HepG2 (cell line): ENCODE measurements around the gene DENND10. TPM values are rescaled to one million over a fixed set of nuclear protein-coding genes. Genes with fewer than 3 reads are reported as not detected.

Experiments used
- CREB1 ChIP-seq, 2 experiments: fragments of 450-650 bp in 1 of 2; IDR thresholded peaks; 2 replicates each; pipeline ENCODE4 v1.6.1; 2016 to 2017; ENCODE audit warnings: control low read depth in 1 of 2, mild to moderate bottlenecking in 1 of 2, missing compliant biosample characterization in 1 of 2, missing genetic modification characterization in 1 of 2
- KLF15 ChIP-seq: sonication (generic); formaldehyde crosslinking; IDR thresholded peaks from 2 replicates; pipeline ENCODE4 v1.8.1; 2023; ENCODE audit warnings: borderline replicate concordance, mild to moderate bottlenecking, inconsistent platforms, missing genetic modification reagents, mixed read lengths
- SIN3A ChIP-seq: IDR thresholded peaks from 2 replicates; pipeline ENCODE4 v1.6.1; 2011; ENCODE audit warnings: low read depth, mild to moderate bottlenecking, control low read depth, low read length, borderline replicate concordance
- SP1 ChIP-seq, 2 experiments: fragments of 450-650 bp in 1 of 2; sonication (generic) in 1 of 2; formaldehyde crosslinking in 1 of 2; IDR thresholded peaks; 2 replicates each; pipeline versions ENCODE4 v1.4.0 to v1.6.1; 2016 to 2020; ENCODE audit warnings: missing genetic modification reagents in 1 of 2
- SUZ12 ChIP-seq: fragments of 150-350 bp; IDR thresholded peaks from 2 replicates; pipeline ENCODE4 v1.6.1; 2014; ENCODE audit warnings: low read depth, low read length
- TBX2 ChIP-seq: sonication (generic); formaldehyde crosslinking; IDR thresholded peaks from 2 replicates; pipeline ENCODE4 v1.5.0; 2020; ENCODE audit warnings: missing genetic modification reagents, mild to moderate bottlenecking, borderline replicate concordance
- TOE1 ChIP-seq: sonication (generic); formaldehyde crosslinking; IDR thresholded peaks from 2 replicates; pipeline ENCODE4 v1.4.0; 2020; ENCODE audit warnings: mild to moderate bottlenecking, missing genetic modification reagents
- ZNF3 ChIP-seq: IDR thresholded peaks from 2 replicates; pipeline ENCODE4 v1.7.0; 2017; ENCODE audit warnings: inconsistent platforms
- ZNF317 ChIP-seq: sonication (generic); formaldehyde crosslinking; IDR thresholded peaks from 2 replicates; pipeline ENCODE4 v1.5.0; 2020; ENCODE audit warnings: mild to moderate bottlenecking, missing genetic modification reagents
- ZNF432 ChIP-seq: sonication (generic); formaldehyde crosslinking; IDR thresholded peaks from 2 replicates; pipeline ENCODE4 v1.5.0; 2020; ENCODE audit warnings: missing genetic modification reagents, mild to moderate bottlenecking, borderline replicate concordance
- ZNF850 ChIP-seq: sonication (generic); formaldehyde crosslinking; conservative IDR thresholded peaks from 2 replicates; pipeline ENCODE4 v1.9.0; 2021; ENCODE audit warnings: mild to moderate bottlenecking, missing genetic modification reagents
- ZSCAN20 ChIP-seq: sonication (generic); formaldehyde crosslinking; IDR thresholded peaks from 2 replicates; pipeline ENCODE4 v1.4.0; 2020; ENCODE audit warnings: missing genetic modification reagents, mild to moderate bottlenecking, borderline replicate concordance
- polyA plus RNA-seq, 8 experiments: library from polyadenylated mRNA; depleted of rRNA in 3 of 8; stranded (reverse) in 7 of 8; unstranded in 1 of 8; fragments of >200 nt; fragmentation: Illumina TruSeq in 4 of 8; extraction: Trizol in 4 of 8; gene quantifications; 2 replicates each; pipeline versions ENCODE4 v1.2.1 to v1.2.3, GENCODE V29; 2011 to 2016; ENCODE audit warnings: low read depth in 4 of 8, missing spikeins in 1 of 8, mixed read lengths in 1 of 8; ENCODE audit not compliant: insufficient read depth in 1 of 8
- total RNA-seq, 5 experiments: library from RNA; depleted of rRNA; stranded (reverse); fragments of >200 nt; fragmentation: Illumina TruSeq; extraction: Trizol; gene quantifications; 2 replicates each; pipeline ENCODE4 v1.2.3, GENCODE V29; 2016; ENCODE audit warnings: low read depth in 1 of 5
- TF ChIP-seq, protein P1 (sequence below): sonication (generic); formaldehyde crosslinking; conservative IDR thresholded peaks from 2 replicates; pipeline ENCODE4 v1.5.0; 2020; ENCODE audit warnings: missing genetic modification reagents
- TF ChIP-seq, protein P2 (sequence below): sonication (generic); formaldehyde crosslinking; IDR thresholded peaks from 2 replicates; pipeline ENCODE4 v1.4.0; 2020; ENCODE audit warnings: missing genetic modification reagents
- TF ChIP-seq, protein P3 (sequence below): IDR thresholded peaks from 2 replicates; pipeline ENCODE4 v1.6.1; 2012; ENCODE audit warnings: low read length, improper control_type of control experiment
- TF ChIP-seq, protein P4 (sequence below): sonication (generic); formaldehyde crosslinking; IDR thresholded peaks from 2 replicates; pipeline ENCODE4 v1.4.0; 2020; ENCODE audit warnings: missing genetic modification reagents

DENND10 gene
- total and polyA plus RNA-seq, 2 of the 13 experiments (the other 11 are each of a cell fraction or from before 2014, with no cell fraction given) = 43.7 to 78.8 TPM

DNA sequence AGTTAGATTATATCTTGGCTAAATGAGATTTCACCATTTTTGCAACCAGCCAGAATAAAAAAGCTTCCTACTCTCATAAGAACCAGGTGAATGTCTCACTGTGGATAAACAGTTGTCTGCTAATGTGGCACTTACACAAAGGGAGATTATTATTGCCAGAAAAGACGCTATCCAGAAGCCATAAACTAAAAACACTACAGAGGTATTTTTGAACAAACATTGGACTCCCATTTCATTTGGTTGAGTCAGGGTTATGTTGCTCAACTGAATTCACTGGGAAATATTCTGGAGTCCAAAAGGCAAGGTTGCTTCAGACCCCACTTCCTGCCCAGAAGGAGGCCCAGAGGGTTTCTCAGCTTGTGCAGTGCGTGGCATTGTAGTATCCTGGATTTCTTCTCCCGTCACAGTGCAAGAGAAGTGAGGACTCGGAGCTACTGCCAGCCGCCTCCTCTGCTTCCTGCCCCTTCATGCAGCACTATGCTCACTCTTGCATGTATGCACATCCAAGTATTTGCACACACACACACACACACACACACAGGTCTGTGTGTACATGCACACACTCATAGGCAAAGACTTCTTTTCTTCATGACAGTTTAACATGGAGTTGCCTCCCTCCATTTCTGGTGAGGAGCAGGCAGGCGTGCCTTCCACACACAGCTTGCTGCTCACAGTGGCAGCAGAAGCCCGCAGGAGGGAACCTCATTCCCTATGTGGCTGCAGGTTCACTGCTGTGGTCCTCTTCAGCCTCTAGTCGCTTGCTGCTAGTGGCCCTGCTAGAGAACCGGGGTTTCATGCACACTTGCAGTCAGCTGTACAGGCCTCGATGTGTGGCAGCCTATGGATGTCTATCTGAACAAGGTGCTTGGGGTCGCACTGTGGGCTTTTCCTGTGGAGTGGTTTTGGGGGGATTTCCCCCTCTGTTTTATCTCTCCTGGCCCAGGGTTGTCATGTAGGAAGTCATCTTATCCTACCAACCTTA lies 10.1 kb downstream of the DENND10 start (continued):
- TF ChIP-seq, protein P1, sequence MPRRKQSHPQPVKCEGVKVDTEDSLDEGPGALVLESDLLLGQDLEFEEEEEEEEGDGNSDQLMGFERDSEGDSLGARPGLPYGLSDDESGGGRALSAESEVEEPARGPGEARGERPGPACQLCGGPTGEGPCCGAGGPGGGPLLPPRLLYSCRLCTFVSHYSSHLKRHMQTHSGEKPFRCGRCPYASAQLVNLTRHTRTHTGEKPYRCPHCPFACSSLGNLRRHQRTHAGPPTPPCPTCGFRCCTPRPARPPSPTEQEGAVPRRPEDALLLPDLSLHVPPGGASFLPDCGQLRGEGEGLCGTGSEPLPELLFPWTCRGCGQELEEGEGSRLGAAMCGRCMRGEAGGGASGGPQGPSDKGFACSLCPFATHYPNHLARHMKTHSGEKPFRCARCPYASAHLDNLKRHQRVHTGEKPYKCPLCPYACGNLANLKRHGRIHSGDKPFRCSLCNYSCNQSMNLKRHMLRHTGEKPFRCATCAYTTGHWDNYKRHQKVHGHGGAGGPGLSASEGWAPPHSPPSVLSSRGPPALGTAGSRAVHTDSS = no peak
- TF ChIP-seq, protein P2, sequence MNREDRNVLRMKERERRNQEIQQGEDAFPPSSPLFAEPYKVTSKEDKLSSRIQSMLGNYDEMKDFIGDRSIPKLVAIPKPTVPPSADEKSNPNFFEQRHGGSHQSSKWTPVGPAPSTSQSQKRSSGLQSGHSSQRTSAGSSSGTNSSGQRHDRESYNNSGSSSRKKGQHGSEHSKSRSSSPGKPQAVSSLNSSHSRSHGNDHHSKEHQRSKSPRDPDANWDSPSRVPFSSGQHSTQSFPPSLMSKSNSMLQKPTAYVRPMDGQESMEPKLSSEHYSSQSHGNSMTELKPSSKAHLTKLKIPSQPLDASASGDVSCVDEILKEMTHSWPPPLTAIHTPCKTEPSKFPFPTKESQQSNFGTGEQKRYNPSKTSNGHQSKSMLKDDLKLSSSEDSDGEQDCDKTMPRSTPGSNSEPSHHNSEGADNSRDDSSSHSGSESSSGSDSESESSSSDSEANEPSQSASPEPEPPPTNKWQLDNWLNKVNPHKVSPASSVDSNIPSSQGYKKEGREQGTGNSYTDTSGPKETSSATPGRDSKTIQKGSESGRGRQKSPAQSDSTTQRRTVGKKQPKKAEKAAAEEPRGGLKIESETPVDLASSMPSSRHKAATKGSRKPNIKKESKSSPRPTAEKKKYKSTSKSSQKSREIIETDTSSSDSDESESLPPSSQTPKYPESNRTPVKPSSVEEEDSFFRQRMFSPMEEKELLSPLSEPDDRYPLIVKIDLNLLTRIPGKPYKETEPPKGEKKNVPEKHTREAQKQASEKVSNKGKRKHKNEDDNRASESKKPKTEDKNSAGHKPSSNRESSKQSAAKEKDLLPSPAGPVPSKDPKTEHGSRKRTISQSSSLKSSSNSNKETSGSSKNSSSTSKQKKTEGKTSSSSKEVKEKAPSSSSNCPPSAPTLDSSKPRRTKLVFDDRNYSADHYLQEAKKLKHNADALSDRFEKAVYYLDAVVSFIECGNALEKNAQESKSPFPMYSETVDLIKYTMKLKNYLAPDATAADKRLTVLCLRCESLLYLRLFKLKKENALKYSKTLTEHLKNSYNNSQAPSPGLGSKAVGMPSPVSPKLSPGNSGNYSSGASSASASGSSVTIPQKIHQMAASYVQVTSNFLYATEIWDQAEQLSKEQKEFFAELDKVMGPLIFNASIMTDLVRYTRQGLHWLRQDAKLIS (CRISPR knock-in tag) = no peak
- TF ChIP-seq, protein P3, sequence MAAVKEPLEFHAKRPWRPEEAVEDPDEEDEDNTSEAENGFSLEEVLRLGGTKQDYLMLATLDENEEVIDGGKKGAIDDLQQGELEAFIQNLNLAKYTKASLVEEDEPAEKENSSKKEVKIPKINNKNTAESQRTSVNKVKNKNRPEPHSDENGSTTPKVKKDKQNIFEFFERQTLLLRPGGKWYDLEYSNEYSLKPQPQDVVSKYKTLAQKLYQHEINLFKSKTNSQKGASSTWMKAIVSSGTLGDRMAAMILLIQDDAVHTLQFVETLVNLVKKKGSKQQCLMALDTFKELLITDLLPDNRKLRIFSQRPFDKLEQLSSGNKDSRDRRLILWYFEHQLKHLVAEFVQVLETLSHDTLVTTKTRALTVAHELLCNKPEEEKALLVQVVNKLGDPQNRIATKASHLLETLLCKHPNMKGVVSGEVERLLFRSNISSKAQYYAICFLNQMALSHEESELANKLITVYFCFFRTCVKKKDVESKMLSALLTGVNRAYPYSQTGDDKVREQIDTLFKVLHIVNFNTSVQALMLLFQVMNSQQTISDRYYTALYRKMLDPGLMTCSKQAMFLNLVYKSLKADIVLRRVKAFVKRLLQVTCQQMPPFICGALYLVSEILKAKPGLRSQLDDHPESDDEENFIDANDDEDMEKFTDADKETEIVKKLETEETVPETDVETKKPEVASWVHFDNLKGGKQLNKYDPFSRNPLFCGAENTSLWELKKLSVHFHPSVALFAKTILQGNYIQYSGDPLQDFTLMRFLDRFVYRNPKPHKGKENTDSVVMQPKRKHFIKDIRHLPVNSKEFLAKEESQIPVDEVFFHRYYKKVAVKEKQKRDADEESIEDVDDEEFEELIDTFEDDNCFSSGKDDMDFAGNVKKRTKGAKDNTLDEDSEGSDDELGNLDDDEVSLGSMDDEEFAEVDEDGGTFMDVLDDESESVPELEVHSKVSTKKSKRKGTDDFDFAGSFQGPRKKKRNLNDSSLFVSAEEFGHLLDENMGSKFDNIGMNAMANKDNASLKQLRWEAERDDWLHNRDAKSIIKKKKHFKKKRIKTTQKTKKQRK = no peak
- no peak for TF ChIP-seq ZNF850 (CRISPR knock-in tag)
- TF ChIP-seq SIN3A = 0 out of 2 replicates have a peak, but pooled peaks have one; percentile 23
- no peak for TF ChIP-seq CREB1 (IDR thresholded peaks at IDR 0.05)
- TF ChIP-seq CREB1 (CRISPR knock-in tag; IDR thresholded peaks at IDR 0.05) = peak; percentile 57; the same call in 1 of the 2 replicates
- TF ChIP-seq SUZ12 = no peak
- no peak for TF ChIP-seq ZSCAN20 (CRISPR knock-in tag)
- TF ChIP-seq KLF15 = no peak
- no peak for TF ChIP-seq ZNF432 (CRISPR knock-in tag)
- TF ChIP-seq, protein P4, sequence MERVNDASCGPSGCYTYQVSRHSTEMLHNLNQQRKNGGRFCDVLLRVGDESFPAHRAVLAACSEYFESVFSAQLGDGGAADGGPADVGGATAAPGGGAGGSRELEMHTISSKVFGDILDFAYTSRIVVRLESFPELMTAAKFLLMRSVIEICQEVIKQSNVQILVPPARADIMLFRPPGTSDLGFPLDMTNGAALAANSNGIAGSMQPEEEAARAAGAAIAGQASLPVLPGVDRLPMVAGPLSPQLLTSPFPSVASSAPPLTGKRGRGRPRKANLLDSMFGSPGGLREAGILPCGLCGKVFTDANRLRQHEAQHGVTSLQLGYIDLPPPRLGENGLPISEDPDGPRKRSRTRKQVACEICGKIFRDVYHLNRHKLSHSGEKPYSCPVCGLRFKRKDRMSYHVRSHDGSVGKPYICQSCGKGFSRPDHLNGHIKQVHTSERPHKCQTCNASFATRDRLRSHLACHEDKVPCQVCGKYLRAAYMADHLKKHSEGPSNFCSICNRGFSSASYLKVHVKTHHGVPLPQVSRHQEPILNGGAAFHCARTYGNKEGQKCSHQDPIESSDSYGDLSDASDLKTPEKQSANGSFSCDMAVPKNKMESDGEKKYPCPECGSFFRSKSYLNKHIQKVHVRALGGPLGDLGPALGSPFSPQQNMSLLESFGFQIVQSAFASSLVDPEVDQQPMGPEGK = 0 out of 2 replicates have a peak, but pooled peaks have one; percentile 26
- TF ChIP-seq SP1 (IDR thresholded peaks at IDR 0.05) = no peak
- no peak; the same call in 1 of the 2 replicates for TF ChIP-seq SP1 (CRISPR knock-in tag; IDR thresholded peaks at IDR 0.05)
- TF ChIP-seq TOE1 (CRISPR knock-in tag) = no peak
- peak; percentile 62; the same call in 1 of the 2 replicates for TF ChIP-seq ZNF3
- peak; percentile 88 for TF ChIP-seq TBX2 (CRISPR knock-in tag)
- TF ChIP-seq ZNF317 (CRISPR knock-in tag) = 0 out of 2 replicates have a peak, but pooled peaks have one; percentile 47
